ENCODE data around the gene ACTL10.

Gene ACTL10

DNA sequence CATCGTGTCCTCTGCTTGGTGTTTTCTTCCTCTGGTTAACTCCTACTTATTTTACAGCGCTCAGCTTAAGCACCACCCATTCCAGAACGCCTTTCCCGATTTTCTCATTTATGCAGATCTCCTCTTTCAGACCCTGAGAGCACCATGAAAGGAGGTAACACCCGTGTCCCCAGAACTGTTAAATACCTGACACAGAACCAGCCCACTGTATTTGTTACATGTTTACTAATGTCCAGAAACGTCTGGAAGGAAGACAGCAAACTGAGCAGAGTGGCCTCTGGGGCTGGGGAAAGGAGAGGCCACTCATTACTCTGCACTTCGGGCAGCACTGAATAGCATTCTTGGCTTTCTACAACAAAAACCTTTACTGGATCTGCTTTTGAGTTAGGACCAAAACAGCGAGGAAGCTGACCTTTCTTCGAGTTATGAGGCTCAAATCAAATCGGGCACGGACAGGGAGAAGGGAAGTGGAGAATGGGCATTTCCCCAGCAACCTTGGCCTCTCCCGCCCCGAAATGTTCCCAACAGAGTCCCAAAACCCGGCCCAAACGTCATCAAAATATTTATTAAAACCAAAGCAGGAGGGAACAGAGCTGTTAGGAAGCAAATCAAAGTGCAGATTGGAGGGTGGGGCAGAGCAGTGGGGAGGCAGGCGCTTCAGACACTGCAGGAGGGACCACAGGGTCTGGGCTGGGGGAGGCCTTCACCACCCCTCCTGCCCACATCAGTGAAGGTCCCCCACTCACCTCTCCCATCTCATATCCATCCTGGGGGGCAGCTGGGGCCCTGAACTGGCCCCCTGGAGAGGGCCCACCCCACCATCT is 8.6 kb downstream of the ACTL10 start:
- H3K4me3 ChIP-seq (ENCODE audit: low read length): peak overlapping the region; percentile 84
- no peaks in the 10 kb centered on the region for H3K9me3 ChIP-seq (ENCODE audit: insufficient read depth, low read depth, low read length)
- H3K27me3 ChIP-seq (ENCODE audit: insufficient read depth, low read length): no peaks in the 10 kb centered on the region
- peaks cover 53% of the 10 kb centered on the region for H3K36me3 ChIP-seq (ENCODE audit: insufficient read depth, low read depth, low read length)
- H3K27ac ChIP-seq (ENCODE audit: low read length): no peak overlapping the region
- H3K4me1 ChIP-seq (ENCODE audit: insufficient read depth, low read length): peaks cover 17% of the 10 kb centered on the region
- peak overlapping the region; percentile 80; the same call in 1 of the 2 replicates for H3K9ac ChIP-seq (ENCODE audit: low read depth, low read length)

DNA sequence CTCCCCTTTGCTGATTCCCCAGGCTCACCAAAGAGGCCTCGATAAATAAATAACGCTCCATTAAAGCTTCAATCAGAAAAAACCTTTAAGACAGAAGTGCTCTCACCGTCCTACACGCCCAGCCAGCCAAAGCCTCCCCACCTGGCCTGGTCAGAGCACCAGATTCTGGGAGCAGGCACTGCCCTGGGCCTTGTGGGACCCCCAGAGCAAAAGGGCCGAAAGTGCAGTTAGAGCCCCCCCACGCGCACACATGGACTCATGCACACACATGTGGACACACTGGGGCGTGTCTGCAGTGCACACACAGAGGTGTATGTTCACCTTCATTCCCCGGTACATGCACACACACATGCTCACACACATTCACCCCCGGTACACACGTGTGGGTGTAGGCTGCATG is 9.4 kb downstream of the ACTL10 start:
- no peaks in the 10 kb centered on the region for H3K9me3 ChIP-seq (ENCODE audit: insufficient read depth, low read depth, low read length)
- H3K9ac ChIP-seq (ENCODE audit: low read depth, low read length): no peak overlapping the region
- peaks cover 52% of the 10 kb centered on the region for H3K36me3 ChIP-seq (ENCODE audit: insufficient read depth, low read depth, low read length)
- H3K27ac ChIP-seq (ENCODE audit: low read length): no peak overlapping the region
- no peaks in the 10 kb centered on the region for H3K27me3 ChIP-seq (ENCODE audit: insufficient read depth, low read length)
- peaks cover 17% of the 10 kb centered on the region for H3K4me1 ChIP-seq (ENCODE audit: insufficient read depth, low read length)
- no peak overlapping the region for H3K4me3 ChIP-seq (ENCODE audit: low read length)

DNA sequence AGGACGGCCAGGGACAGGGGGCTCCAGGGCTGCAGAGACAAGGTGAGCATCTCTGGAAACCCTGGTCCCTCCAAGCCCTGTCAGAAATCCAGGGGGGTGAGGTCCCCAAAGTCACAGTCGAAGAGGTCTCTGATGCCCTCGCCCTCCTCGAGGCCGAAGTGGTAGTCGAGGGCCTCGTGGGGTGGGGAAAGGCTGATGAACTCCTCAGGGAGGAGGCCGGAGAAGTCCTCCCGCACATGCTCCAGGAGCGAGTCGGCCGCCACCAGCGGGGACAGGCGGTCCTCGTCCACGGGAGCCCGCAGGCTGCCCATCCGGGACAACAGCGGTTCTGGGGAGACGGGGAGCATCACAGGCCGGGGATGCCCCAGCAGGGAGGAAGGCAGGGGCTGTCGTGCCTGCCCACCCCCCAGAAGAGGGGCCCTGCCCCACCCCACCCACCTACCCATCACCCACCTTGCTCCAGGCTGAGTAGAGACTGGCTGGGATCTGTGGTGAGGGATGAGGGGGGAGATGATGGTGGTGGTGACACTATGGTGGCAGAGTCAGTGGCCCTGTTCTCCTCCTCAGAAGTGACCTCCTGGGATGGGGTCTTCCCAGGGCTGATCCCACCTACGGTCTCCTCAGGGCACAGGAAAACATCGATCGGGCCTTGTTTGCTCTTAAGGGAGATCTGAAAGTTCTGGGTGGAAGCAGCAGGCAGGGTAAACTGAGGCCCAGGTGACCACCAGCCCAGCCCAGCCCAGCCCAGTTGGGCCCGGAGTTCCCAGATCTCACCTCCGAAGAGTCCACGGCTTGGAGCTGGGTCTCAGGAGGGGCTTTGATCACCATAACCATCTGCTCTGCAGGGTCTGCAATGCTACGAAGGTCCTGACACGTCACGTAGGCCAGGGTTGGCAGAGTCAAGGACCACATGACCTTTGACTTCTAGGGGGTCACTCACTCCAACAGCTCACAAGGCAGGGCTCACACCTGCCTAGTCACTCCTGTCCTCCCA is 10.2 kb downstream of the ACTL10 start:
- Histone ChIP-seq H3K4me1 (ENCODE audit: insufficient read depth, low read length) (peaks cover 17% of the 10 kb centered on the region), H3K27ac (ENCODE audit: low read length) (no peak overlapping the region), H3K4me3 (ENCODE audit: low read length) (no peak overlapping the region), H3K9me3 (ENCODE audit: insufficient read depth, low read depth, low read length) (no peaks in the 10 kb centered on the region), H3K36me3 (ENCODE audit: insufficient read depth, low read depth, low read length) (peaks cover 46% of the 10 kb centered on the region), H3K9ac (ENCODE audit: low read depth, low read length) (no peak overlapping the region), H3K27me3 (ENCODE audit: insufficient read depth, low read length) (no peaks in the 10 kb centered on the region)

DNA sequence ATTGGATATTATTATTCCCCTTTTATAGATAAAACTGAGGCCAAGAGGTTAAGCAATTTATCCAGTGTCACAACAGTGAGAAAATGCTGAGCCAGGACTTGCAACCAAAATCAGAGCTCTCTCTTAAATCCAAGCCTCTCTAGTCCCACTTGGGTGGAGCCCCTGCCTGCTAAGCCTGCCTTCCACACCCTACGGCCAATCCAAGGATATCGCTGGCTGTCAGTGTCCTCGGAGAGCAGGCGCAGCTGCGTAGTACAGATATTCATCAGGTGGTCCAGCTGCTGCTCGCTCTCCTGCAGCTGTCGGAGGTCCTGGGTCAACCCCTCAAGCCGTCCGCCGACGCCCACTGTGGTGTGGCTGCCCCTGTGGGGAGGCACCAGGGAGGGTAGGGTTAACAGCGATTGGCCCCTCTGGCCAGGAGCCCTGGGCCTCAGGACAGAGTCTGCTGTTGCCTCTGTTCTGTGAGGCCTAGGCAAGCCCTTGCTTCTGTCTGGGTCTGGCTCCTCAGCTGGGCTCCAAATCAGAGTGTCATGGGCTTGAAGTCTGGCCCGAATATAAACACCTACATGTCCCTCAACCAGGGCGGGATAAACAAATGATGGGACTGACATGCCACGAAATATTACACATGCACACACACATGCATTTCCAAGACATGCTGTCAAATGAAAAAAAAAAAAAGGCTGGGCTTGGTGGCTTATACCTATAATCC is 11.4 kb downstream of the ACTL10 start:
- no peaks in the 10 kb centered on the region for H3K9me3 ChIP-seq (ENCODE audit: insufficient read depth, low read depth, low read length)
- H3K27ac ChIP-seq (ENCODE audit: low read length): no peak overlapping the region
- no peak overlapping the region for H3K9ac ChIP-seq (ENCODE audit: low read depth, low read length)
- no peaks in the 10 kb centered on the region for H3K27me3 ChIP-seq (ENCODE audit: insufficient read depth, low read length)
- H3K4me3 ChIP-seq (ENCODE audit: low read length): no peak overlapping the region
- peaks cover 14% of the 10 kb centered on the region for H3K4me1 ChIP-seq (ENCODE audit: insufficient read depth, low read length)
- peaks cover 52% of the 10 kb centered on the region for H3K36me3 ChIP-seq (ENCODE audit: insufficient read depth, low read depth, low read length)

DNA sequence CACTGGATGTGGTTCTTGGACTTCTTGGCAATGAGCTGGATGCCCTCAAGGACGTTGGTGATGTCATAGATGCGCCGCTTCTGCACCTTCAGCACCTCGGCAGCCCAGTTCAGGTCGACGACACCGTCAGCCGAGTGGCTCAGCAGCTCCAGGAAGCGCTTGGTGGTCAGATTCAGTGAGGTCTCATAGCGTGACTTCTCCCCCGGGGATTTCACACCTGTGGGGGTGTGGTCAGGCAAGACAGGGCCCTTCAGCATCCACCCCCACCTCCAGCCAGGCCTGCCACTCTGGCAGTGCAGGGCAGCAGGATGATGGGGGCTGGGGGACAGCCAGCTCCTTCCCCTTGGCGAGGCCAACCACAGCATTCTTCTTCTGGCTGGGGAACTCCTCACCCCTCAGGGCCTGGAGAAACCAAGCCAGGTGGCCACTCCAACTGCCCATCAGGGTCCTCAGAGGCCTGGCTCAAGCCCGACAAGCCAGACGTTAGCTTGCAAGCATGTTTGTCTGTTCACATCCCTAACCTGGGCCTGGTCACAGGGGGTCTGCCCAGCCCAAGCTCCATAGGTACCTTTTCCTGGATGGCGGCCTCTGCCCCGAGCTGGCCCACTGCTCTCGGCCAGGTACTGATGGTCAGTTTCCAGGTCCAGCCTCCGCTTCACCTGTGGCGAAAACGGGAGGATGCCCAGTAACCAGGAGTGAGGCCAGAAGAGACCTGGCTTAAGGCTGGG is 13.2 kb downstream of the ACTL10 start:
- no peaks in the 10 kb centered on the region for H3K27me3 ChIP-seq (ENCODE audit: insufficient read depth, low read length)
- H3K27ac ChIP-seq (ENCODE audit: low read length): no peak overlapping the region
- no peak overlapping the region for H3K9ac ChIP-seq (ENCODE audit: low read depth, low read length)
- H3K4me3 ChIP-seq (ENCODE audit: low read length): no peak overlapping the region
- H3K4me1 ChIP-seq (ENCODE audit: insufficient read depth, low read length): peaks cover 9% of the 10 kb centered on the region
- peaks cover 52% of the 10 kb centered on the region for H3K36me3 ChIP-seq (ENCODE audit: insufficient read depth, low read depth, low read length)
- H3K9me3 ChIP-seq (ENCODE audit: insufficient read depth, low read depth, low read length): no peaks in the 10 kb centered on the region

DNA sequence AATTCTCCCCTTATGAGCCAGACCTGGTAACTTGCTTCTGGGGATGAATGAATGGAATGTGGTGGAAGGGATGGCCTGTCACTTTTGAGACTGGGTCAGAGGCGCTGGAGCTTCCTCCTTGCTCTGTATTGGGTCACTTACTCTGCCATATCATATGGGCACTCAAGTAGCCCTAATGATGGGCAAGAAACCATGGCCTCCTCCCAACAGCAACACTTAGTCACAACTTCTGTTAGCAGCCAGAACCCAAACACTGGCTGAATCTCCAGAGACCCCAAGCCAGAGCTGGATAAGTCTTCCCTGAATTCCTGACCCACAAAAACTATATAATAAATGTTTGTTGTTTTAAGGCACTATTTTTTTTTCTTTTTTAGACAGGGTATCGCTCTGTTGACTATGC is 13.9 kb downstream of the ACTL10 start:
- Histone ChIP-seq H3K36me3 (ENCODE audit: insufficient read depth, low read depth, low read length) (peaks cover 52% of the 10 kb centered on the region), H3K4me3 (ENCODE audit: low read length) (no peak overlapping the region), H3K9me3 (ENCODE audit: insufficient read depth, low read depth, low read length) (no peaks in the 10 kb centered on the region), H3K27ac (ENCODE audit: low read length) (no peak overlapping the region), H3K27me3 (ENCODE audit: insufficient read depth, low read length) (no peaks in the 10 kb centered on the region), H3K9ac (ENCODE audit: low read depth, low read length) (no peak overlapping the region), H3K4me1 (ENCODE audit: insufficient read depth, low read length) (peaks cover 2% of the 10 kb centered on the region; the same call in 1 of the 2 replicates)

DNA sequence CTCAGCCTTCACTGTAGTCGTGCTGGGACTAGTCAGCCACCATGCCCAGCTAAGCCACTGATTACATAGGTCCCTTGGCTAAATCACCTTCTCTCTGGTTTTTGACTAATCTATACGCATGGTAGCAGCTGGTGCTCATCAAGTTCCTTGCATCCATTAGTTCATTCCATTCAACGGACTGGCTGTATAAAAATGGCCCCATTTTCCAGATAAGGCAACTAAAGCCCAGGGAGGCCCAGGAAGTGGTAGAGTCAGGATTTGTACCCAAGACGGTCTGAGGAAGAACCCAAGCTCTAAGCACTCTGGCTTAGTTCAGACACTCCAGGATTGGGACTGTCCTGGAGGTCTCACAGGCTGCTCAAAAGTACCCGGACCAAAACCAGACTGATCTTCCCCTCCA is 14.5 kb downstream of the ACTL10 start:
- H3K4me1 ChIP-seq (ENCODE audit: insufficient read depth, low read length): peaks cover 2% of the 10 kb centered on the region; the same call in 1 of the 2 replicates
- H3K9me3 ChIP-seq (ENCODE audit: insufficient read depth, low read depth, low read length): no peaks in the 10 kb centered on the region
- no peaks in the 10 kb centered on the region for H3K27me3 ChIP-seq (ENCODE audit: insufficient read depth, low read length)
- H3K9ac ChIP-seq (ENCODE audit: low read depth, low read length): no peak overlapping the region
- no peak overlapping the region for H3K27ac ChIP-seq (ENCODE audit: low read length)
- no peak overlapping the region for H3K4me3 ChIP-seq (ENCODE audit: low read length)
- H3K36me3 ChIP-seq (ENCODE audit: insufficient read depth, low read depth, low read length): peaks cover 50% of the 10 kb centered on the region

DNA sequence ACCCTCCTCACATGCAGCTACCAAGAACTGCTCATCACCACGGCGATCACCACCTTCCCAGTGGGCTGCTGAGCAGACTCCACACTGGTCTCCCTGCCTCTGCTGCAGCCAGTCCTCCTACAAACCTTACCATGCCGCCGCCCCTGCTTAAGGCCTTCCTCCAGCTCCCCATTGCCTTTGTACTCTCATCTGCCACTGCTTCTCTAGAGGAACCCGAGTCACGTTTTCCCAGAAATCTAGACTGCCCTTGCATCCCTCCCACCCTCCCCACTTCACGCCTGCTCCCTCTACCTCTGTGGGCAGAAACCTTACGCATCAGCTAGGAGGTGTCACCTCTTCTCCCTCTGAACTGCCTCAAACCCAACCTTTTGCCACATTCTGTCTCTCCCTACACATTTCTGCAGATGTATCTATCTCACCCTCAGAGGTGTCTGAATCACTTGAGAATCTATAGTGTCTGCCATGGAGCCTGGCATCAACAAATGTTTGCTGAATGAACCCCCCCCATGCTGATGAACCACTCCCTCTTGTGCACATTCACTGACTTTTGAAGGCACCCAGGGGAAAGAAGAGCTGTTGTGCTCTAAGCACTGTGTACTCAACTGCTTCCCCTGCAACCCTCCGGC is 15.1 kb downstream of the ACTL10 start:
- Histone ChIP-seq H3K9ac (ENCODE audit: low read depth, low read length) (no peak overlapping the region), H3K27ac (ENCODE audit: low read length) (no peak overlapping the region), H3K27me3 (ENCODE audit: insufficient read depth, low read length) (no peaks in the 10 kb centered on the region), H3K4me3 (ENCODE audit: low read length) (no peak overlapping the region), H3K9me3 (ENCODE audit: insufficient read depth, low read depth, low read length) (no peaks in the 10 kb centered on the region), H3K36me3 (ENCODE audit: insufficient read depth, low read depth, low read length) (peaks cover 45% of the 10 kb centered on the region), H3K4me1 (ENCODE audit: insufficient read depth, low read length) (peaks cover 4% of the 10 kb centered on the region; the same call in 1 of the 2 replicates)

DNA sequence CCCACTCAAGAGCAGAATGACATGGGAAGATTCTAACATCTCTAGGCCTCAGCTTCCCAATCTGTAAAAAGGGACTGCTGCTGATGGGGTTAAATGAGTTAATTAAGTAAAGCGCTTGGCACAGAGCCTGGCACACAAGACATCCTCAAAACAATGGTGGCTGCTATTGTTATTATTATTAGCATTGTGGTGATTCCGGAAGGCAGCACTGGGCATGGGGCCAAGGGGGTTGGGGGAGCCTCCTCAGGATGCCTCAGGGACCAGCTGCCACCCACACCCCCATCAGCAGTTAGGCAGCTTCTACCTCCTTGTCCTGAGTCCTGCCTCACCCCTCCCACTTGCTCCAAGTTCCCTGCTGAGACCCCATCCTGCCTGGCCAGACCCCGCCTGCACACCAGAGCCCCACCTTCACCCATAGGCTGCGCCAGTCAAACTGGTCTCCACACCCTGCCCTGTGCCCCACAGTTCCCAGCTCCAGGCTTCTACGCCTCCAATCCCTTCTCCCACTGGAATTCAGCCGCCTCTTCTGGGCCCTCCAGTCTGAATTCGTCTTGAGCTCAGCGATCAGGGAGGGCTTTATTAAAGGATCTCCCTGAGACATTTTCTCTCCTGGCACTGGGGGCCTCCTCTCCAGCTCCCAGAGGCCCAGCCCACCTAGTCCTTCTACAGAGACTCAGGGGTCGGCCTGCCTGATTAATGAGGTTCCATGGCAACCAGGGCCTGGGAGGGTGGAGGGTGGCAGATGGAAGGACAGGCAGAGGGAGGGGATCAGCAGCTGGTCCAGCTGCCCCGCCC is 18.0 kb downstream of the ACTL10 start:
- H3K9ac ChIP-seq (ENCODE audit: low read depth, low read length): peak overlapping the region; percentile 90; the same call in 1 of the 2 replicates
- no peaks in the 10 kb centered on the region for H3K9me3 ChIP-seq (ENCODE audit: insufficient read depth, low read depth, low read length)
- H3K36me3 ChIP-seq (ENCODE audit: insufficient read depth, low read depth, low read length): peaks cover 16% of the 10 kb centered on the region; the same call in 1 of the 2 replicates
- peak overlapping the region; percentile 94 for H3K4me3 ChIP-seq (ENCODE audit: low read length)
- H3K27me3 ChIP-seq (ENCODE audit: insufficient read depth, low read length): peaks cover 13% of the 10 kb centered on the region; the same call in 1 of the 2 replicates
- H3K27ac ChIP-seq (ENCODE audit: low read length): no peak overlapping the region
- peaks cover 6% of the 10 kb centered on the region; the same call in 1 of the 2 replicates for H3K4me1 ChIP-seq (ENCODE audit: insufficient read depth, low read length)

Measured in iPS-20b (cell line).